Prostate gland (tissue), 2 donors: ENCODE data around the gene C1orf50. TPM values are rescaled to one million over a fixed set of nuclear protein-coding genes. Genes with fewer than 3 reads are reported as not detected.

Source experiments
- DNase-seq: peaks from one replicate; pipeline ENCODE4 v3.0.0-alpha.2; 2019; ENCODE audit warnings: low spot score
- H3K27ac ChIP-seq, 2 donors: fragments of 200-600 bp; sonication (generic); 2 replicates each; pipeline ENCODE4 v1.5.1; 2017 to 2019
- H3K27me3 ChIP-seq: fragments of 200-600 bp; sonication (generic); replicated peaks from 2 replicates; pipeline ENCODE4 v1.5.1; 2019; ENCODE audit not compliant: insufficient read depth
- H3K36me3 ChIP-seq, 2 donors: fragments of 200-600 bp; sonication (generic); 1 replicate in 1 of 2; 2 replicates in 1 of 2; pipeline versions ENCODE4 v1.5.1 to v1.8.1; 2017 to 2019
- H3K4me1 ChIP-seq: fragments of 200-600 bp; sonication (generic); replicated peaks from 2 replicates; pipeline ENCODE4 v1.5.1; 2019
- H3K4me3 ChIP-seq, 2 donors: fragments of 200-600 bp; sonication (generic); 2 replicates each; pipeline ENCODE4 v1.5.1; 2017 to 2019
- H3K9me3 ChIP-seq: fragments of 200-600 bp; sonication (generic); 2 replicates; pipeline ENCODE4 v1.5.1; 2017
- POLR2A ChIP-seq: fragments of 450-650 bp; IDR thresholded peaks from one replicate; pipeline ENCODE4 v1.6.1; 2016; ENCODE audit warnings: antibody characterized with exemption, mild to moderate bottlenecking
- POLR2AphosphoS5 ChIP-seq: sonication (generic); formaldehyde crosslinking; IDR thresholded peaks from one replicate; pipeline ENCODE4 v1.6.1; 2017; ENCODE audit warnings: antibody characterized with exemption
- WGBS: methylation state at CpG from one replicate; pipeline ENCODE4 v1.1.5; 2018; 5-methylcytosine and 5-hydroxymethylcytosine counted together
- intact Hi-C: fragments of 100-400 bp; cut with DNase I; formaldehyde crosslinking; loops from one replicate; pipeline ENCODE4 v1.14.2; 2022
- total RNA-seq, 2 donors: library from RNA; depleted of rRNA; stranded (reverse); fragments of >200 nt; gene quantifications; one replicate each; pipeline ENCODE4 v1.1.0, GENCODE V29; 2016
- TF ChIP-seq, protein P1 (sequence below), 4 experiments: fragments of 200-600 bp in 2 of 4; fragments of 450-650 bp in 2 of 4; sonication (generic) in 2 of 4; IDR thresholded peaks; 1 replicate in 3 of 4; 2 replicates in 1 of 4; pipeline ENCODE4 v1.5.1; 2016 to 2019; ENCODE audit warnings: antibody characterized with exemption in 4 of 4, mild to moderate bottlenecking in 2 of 4, moderate library complexity in 2 of 4

The C1orf50 gene
- total RNA-seq, 2 donors from 2014 or later = 3.3 to 3.6 TPM

DNA sequence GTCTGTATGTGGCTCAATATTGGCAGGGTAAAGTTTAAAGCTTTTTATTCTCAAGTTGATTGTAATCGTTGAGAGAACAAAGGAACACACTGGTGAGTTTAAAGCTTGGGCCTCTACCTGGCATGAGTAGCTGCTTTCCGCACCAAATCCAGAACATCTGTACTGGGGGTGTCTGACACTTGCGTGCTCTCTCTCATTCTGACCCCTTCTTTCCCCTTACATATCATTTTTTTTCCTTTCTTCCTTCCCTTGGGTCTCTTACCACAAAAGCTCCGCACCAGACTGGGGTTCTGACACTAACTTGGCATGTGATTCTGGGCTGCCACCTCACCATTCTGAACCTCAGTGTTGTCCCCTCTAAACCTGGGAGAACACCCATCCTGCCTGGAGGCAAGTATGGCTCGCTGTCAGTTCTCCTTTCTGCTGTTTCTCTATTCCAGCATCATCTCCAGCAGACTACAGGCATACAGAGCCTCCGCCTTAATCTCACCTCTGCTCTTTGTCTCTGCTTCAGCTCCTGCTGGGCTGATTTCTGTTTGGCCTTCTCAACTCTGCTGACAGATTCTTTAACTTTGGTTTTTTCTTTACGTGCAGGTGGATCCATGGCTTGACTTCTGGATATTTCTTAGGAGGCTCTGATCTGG, 49.0 kb downstream of the C1orf50 start:
- no peaks in the 10 kb centered on the region for H3K27me3 ChIP-seq
- WGBS = 10% methylated on average over 7 of the region's 7 CpGs
- peak overlapping the region; percentile 63 to 86 for H3K4me3 ChIP-seq
- DNase-seq = no peak
- no peaks in the 10 kb centered on the region for H3K36me3 ChIP-seq
- no peak for TF ChIP-seq POLR2AphosphoS5
- TF ChIP-seq, protein P1, sequence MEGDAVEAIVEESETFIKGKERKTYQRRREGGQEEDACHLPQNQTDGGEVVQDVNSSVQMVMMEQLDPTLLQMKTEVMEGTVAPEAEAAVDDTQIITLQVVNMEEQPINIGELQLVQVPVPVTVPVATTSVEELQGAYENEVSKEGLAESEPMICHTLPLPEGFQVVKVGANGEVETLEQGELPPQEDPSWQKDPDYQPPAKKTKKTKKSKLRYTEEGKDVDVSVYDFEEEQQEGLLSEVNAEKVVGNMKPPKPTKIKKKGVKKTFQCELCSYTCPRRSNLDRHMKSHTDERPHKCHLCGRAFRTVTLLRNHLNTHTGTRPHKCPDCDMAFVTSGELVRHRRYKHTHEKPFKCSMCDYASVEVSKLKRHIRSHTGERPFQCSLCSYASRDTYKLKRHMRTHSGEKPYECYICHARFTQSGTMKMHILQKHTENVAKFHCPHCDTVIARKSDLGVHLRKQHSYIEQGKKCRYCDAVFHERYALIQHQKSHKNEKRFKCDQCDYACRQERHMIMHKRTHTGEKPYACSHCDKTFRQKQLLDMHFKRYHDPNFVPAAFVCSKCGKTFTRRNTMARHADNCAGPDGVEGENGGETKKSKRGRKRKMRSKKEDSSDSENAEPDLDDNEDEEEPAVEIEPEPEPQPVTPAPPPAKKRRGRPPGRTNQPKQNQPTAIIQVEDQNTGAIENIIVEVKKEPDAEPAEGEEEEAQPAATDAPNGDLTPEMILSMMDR (IDR thresholded peaks at IDR 0.05) = no peak
- H3K9me3 ChIP-seq = no peaks in the 10 kb centered on the region
- peaks cover 5% of the 10 kb centered on the region for H3K4me1 ChIP-seq
- peak overlapping the region; percentile 96 to 98 for H3K27ac ChIP-seq
- intact Hi-C loops = loop anchor here (2.0 kb wide), 1 partner anchor 49 kb away; the partner anchor contains the start of genes C1orf50 and P3H1

DNA sequence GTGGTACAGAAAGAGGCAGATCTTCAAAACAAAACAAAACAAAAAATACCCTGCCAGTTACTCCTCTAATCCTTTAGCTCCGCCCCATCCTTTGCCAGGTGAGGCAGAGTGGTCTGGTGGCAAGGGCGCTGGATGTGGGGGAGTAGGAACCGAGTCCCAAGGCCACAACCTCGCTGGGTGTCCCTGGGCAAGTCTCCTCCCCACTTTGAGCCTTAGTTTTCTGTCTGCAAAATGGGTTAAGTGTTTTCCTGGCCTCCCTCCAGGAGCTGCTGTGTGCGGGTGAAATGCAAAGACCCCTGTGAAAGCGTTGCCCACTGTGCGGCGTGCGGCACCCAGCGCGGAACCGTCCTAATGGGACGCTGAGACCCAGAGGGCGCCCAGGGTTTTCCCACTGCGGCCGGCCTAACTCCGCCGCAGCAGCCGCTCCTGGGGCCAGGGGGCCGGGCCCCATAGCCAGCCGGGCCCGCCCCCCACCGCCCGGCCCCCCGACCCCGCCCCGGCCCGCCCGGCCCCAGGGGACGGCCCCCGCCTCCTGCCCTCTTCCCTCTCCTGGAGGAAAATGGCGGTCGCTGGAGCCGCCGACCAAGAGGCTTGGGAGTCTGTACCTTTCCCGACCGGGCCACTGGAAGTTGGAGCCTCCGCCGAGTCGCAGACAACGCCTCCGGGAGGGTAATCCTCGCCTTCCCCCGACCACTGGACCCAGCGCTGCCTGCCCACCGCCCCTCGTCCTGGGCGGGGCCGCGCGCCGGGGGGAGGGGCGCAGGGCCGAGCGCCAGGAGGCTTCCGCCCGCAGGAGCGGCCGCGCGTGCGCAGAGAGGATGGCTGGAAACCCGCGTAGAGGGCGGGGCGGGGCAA, 49.8 kb downstream of the C1orf50 start, which contains the start of the genes ERMAP and SVBP:
Gene ERMAP, plus strand, starts transcription at position 538 of the 855 bp plus-strand sequence. CDS start 13,327 bp downstream, outside the sequence.
Gene SVBP, minus strand, starts transcription at position 813 of the 855 bp plus-strand sequence. CDS start 853 bp downstream, outside the sequence.
- Histone ChIP-seq H3K27me3 (no peaks in the 10 kb centered on the region), H3K4me3 (peak within 1 kb of the TSS; percentile 63 to 86), H3K27ac (peak within 1 kb of the TSS; percentile 96 to 98), H3K36me3 (no peaks in the 10 kb centered on the region), H3K4me1 (peaks cover 5% of the 10 kb centered on the region), H3K9me3 (no peaks in the 10 kb centered on the region)
- peak; percentile 89 for DNase-seq
- TF ChIP-seq, protein P1 (IDR thresholded peaks at IDR 0.05) = no peak
- peak; percentile 4 for TF ChIP-seq POLR2A
- peak; percentile 39 for TF ChIP-seq POLR2AphosphoS5
- intact Hi-C loops = no loop called here
- under 1% methylated on average over 38 of the region's 66 CpGs for WGBS

DNA sequence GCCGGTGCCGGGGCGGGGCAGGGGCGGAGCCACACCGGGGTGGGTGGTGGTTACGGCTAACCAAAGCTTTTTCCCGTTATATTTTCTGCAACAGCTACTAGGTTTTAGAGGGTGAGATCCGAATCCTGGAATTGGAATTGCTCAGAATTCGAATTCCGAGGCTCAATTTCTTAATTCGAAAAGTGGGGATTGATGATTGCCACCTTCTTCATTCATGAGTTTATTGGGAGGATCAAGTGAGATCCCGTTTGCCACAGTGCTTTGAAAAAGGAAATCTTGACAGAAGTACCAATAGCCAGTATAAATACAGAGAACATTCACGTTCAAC, 50.4 kb downstream of the C1orf50 start:
- TF ChIP-seq, protein P1 (IDR thresholded peaks at IDR 0.05) = no peak
- TF ChIP-seq POLR2A (no peak), POLR2AphosphoS5 (peak; percentile 2)
- peak overlapping the region; percentile 96 to 98 for H3K27ac ChIP-seq
- H3K27me3 ChIP-seq = no peaks in the 10 kb centered on the region
- H3K4me3 ChIP-seq = peak overlapping the region; percentile 63 to 86
- H3K36me3 ChIP-seq = no peaks in the 10 kb centered on the region
- 1% methylated on average over 13 of the region's 13 CpGs for WGBS
- H3K9me3 ChIP-seq = no peaks in the 10 kb centered on the region
- DNase-seq = no peak
- H3K4me1 ChIP-seq = peaks cover 5% of the 10 kb centered on the region
- intact Hi-C loops = no loop called here

DNA sequence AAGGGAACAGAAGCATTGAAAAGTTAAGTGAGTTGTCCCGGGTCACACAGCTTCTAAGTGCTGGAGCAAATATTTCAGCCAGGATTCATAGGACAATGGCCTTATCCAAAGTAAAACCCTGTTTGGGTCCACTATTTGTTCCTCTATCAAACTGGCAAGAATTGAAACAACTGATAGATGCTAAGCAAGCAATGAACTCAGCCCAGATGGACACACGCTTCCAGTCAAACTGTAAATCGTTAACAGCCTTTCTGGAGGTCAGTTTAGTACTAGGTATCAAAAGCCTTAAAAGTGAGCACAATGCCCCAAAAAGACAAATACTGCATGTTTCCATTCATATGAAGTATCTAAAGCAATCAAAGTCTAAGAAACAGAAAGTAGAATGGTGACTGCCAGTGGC, 50.9 kb downstream of the C1orf50 start:
- 97% methylated on average over 3 of the region's 3 CpGs for WGBS
- H3K27ac ChIP-seq = no peak overlapping the region

More for the DNA sequence above, 50.9 kb downstream of the C1orf50 start:
- intact Hi-C loops = no loop called here
- H3K27me3 ChIP-seq = no peaks in the 10 kb centered on the region
- TF ChIP-seq POLR2A (no peak), POLR2AphosphoS5 (no peak)
- TF ChIP-seq, protein P1 (IDR thresholded peaks at IDR 0.05) = no peak
- no peak for DNase-seq
- peaks cover 5% of the 10 kb centered on the region for H3K4me1 ChIP-seq
- H3K36me3 ChIP-seq = no peaks in the 10 kb centered on the region
- peak overlapping the region in 1 of 2 donors; percentile 86 for H3K4me3 ChIP-seq
- H3K9me3 ChIP-seq = no peaks in the 10 kb centered on the region
